Gastroesophageal sphincter (tissue), 4 donors: ENCODE data around the gene LPAR5. TPM values are rescaled to one million over a fixed set of nuclear protein-coding genes. Genes with fewer than 3 reads are reported as not detected.
"Not testable (repeated sequence)": the region's sequence is repeated elsewhere in the genome, so short reads cannot be mapped to it uniquely, and the experiment has no call there.

Experiments
- ATAC-seq: fragments of 150-250 bp; one replicate; pipeline ENCODE4 v1.9.1; 2016; ENCODE audit warnings: mild to moderate bottlenecking, moderate library complexity
- H3K27ac ChIP-seq, 4 donors: fragments of 200-600 bp; sonication (generic) in 3 of 4; 1 replicate in 3 of 4; 2 replicates in 1 of 4; pipeline ENCODE4 v1.5.1; 2016 to 2019
- H3K27me3 ChIP-seq: fragments of 200-600 bp; sonication (generic); one replicate; pipeline ENCODE4 v1.5.1; 2019
- H3K36me3 ChIP-seq, 2 donors: fragments of 200-600 bp; sonication (generic); one replicate each; pipeline ENCODE4 v1.5.1; 2019; ENCODE audit warnings: control low read depth in 1 of 2
- H3K4me1 ChIP-seq, 3 donors: fragments of 200-600 bp; sonication (generic); 1 replicate in 2 of 3; 2 replicates in 1 of 3; pipeline ENCODE4 v1.5.1; 2016 to 2019; ENCODE audit warnings: control low read depth in 2 of 3
- H3K4me3 ChIP-seq, 2 donors: fragments of 200-600 bp; sonication (generic); one replicate each; pipeline ENCODE4 v1.5.1; 2019; ENCODE audit warnings: mild to moderate bottlenecking in 1 of 2, moderate library complexity in 1 of 2
- H3K9me3 ChIP-seq, 3 donors: fragments of 200-600 bp; sonication (generic); one replicate each; pipeline ENCODE4 v1.5.1; 2017 to 2019; ENCODE audit warnings: control low read depth in 2 of 3
- CTCF ChIP-seq, 4 experiments: fragments of 200-600 bp in 2 of 4; fragments of 450-650 bp in 2 of 4; sonication (generic) in 1 of 4; IDR thresholded peaks; one replicate each; pipeline ENCODE4 v1.5.1; 2017 to 2019; ENCODE audit warnings: antibody characterized with exemption in 4 of 4, mild to moderate bottlenecking in 2 of 4, moderate library complexity in 2 of 4
- EP300 ChIP-seq: sonication (generic); formaldehyde crosslinking; IDR thresholded peaks from one replicate; pipeline ENCODE4 v1.6.1; 2017; ENCODE audit warnings: antibody characterized with exemption, mild to moderate bottlenecking
- POLR2A ChIP-seq, 2 donors: fragments of 450-650 bp; IDR thresholded peaks; one replicate each; pipeline ENCODE4 v1.6.1; 2017; ENCODE audit warnings: antibody characterized with exemption in 2 of 2, mild to moderate bottlenecking in 2 of 2, moderate library complexity in 1 of 2
- POLR2AphosphoS5 ChIP-seq: sonication (generic); formaldehyde crosslinking; IDR thresholded peaks from one replicate; pipeline ENCODE4 v1.6.1; 2017; ENCODE audit warnings: antibody characterized with exemption
- WGBS, 2 donors: methylation state at CpG; one replicate each; pipeline ENCODE4 v1.1.5; 2018; ENCODE audit warnings: low coverage in 1 of 2; 5-methylcytosine and 5-hydroxymethylcytosine counted together
- total RNA-seq, 4 donors: library from RNA; depleted of rRNA; stranded (reverse); fragments of >200 nt; gene quantifications; one replicate each; pipeline ENCODE4 v1.1.0, GENCODE V29; 2016

The LPAR5 gene
- total RNA-seq, 4 donors from 2014 or later, result 0.47 to 2.0 (median 1.2) TPM

GRCh38 chr12:6605421-6606330 lies 30.1 kb downstream of the LPAR5 start:
- peaks cover 8 to 63% (median 30%) of the 10 kb centered on the region in 3 donors for H3K4me1 ChIP-seq
- TF ChIP-seq CTCF (IDR thresholded peaks at IDR 0.05) (peak in 1 of 4 experiments; percentile 10), EP300 (no peak)
- WGBS, 2 donors, result 3 to 7% methylated on average over 5 to 8 of the region's 18 CpGs
- H3K36me3 ChIP-seq, result peaks cover 0 to 20% of the 10 kb centered on the region in 2 donors
- no peaks in the 10 kb centered on the region for H3K27me3 ChIP-seq
- ATAC-seq, result no peak
- H3K9me3 ChIP-seq, result no peaks in the 10 kb centered on the region
- peak overlapping the region; percentile 85 to 91 for H3K4me3 ChIP-seq
- H3K27ac ChIP-seq, result peak overlapping the region; percentile 95 to 100 (median 98)

GRCh38 chr12:6604259-6605029 lies 31.3 kb downstream of the LPAR5 start:
- Histone ChIP-seq H3K9me3 (no peaks in the 10 kb centered on the region), H3K36me3 (peaks cover 0 to 32% of the 10 kb centered on the region in 2 donors), H3K4me1 (peaks cover 8 to 65% (median 30%) of the 10 kb centered on the region in 3 donors), H3K27me3 (no peaks in the 10 kb centered on the region), H3K4me3 (peak overlapping the region; percentile 85 to 91), H3K27ac (peak overlapping the region; percentile 75 to 99 (median 96))
- WGBS, 2 donors, result 20% methylated on average over 3 of the region's 6 CpGs; no CpG with 5 or more reads in 1 of the 2 donors
- no peak for ATAC-seq
- TF ChIP-seq POLR2AphosphoS5 (no peak), CTCF (IDR thresholded peaks at IDR 0.05) (no peak), EP300 (no peak), POLR2A (IDR thresholded peaks at IDR 0.05) (no peak)

- TF ChIP-seq CTCF (IDR thresholded peaks at IDR 0.05) (no peak), POLR2AphosphoS5 (no peak), POLR2A (IDR thresholded peaks at IDR 0.05) (no peak), EP300 (no peak)
- H3K4me3 ChIP-seq, result peak overlapping the region in 1 of 2 donors; percentile 85
- WGBS, 2 donors, result 0% methylated on average over 1 of the region's 6 CpGs; no CpG with 5 or more reads in 1 of the 2 donors
- peak overlapping the region; percentile 0 to 99 (median 86) for H3K27ac ChIP-seq
- H3K9me3 ChIP-seq, result no peaks in the 10 kb centered on the region
- peak; percentile 9 for ATAC-seq
- no peaks in the 10 kb centered on the region for H3K27me3 ChIP-seq
- H3K4me1 ChIP-seq, result peaks cover 8 to 72% (median 30%) of the 10 kb centered on the region in 3 donors
- H3K36me3 ChIP-seq, result peaks cover 0 to 45% of the 10 kb centered on the region in 2 donors
Observed at GRCh38 chr12:6603095-6603567, 32.6 kb downstream of the LPAR5 start.

- Histone ChIP-seq H3K4me3 (peak overlapping the region in 1 of 2 donors; percentile 85), H3K27me3 (no peaks in the 10 kb centered on the region), H3K4me1 (peaks cover 8 to 66% (median 30%) of the 10 kb centered on the region in 3 donors), H3K36me3 (peaks cover 0 to 52% of the 10 kb centered on the region in 2 donors), H3K9me3 (no peaks in the 10 kb centered on the region), H3K27ac (peak overlapping the region; percentile 0 to 99 (median 86))
- TF ChIP-seq CTCF (IDR thresholded peaks at IDR 0.05) (no peak), POLR2AphosphoS5 (no peak), POLR2A (IDR thresholded peaks at IDR 0.05) (no peak), EP300 (no peak)
- no peak for ATAC-seq
- WGBS, 2 donors, result 22% methylated on average over 3 of the region's 3 CpGs; no CpG with 5 or more reads in 1 of the 2 donors
Observed at GRCh38 chr12:6602526-6602925, 33.2 kb downstream of the LPAR5 start.

GRCh38 chr12:6595673-6596072 lies 40.1 kb downstream of the LPAR5 start:
- not testable (repeated sequence) for H3K9me3 ChIP-seq, H3K27ac ChIP-seq, H3K27me3 ChIP-seq, ATAC-seq, H3K4me3 ChIP-seq
- peaks cover 10 to 100% of the 10 kb centered on the region in 2 donors for H3K36me3 ChIP-seq
- 77% methylated on average over 5 of the region's 10 CpGs; no CpG with 5 or more reads in 1 of the 2 donors for WGBS, 2 donors
- H3K4me1 ChIP-seq, result peaks cover 0 to 13% (median 0%) of the 10 kb centered on the region in 3 donors
